ENCODE data around the gene CLEC9A.

The CLEC9A gene

GRCh38 chr12:10030446-10030845 lies at the start of gene CLEC9A:
Gene CLEC9A (plus strand): TSS chr12:10030682. CDS start chr12:10052688, 22,006 bp downstream.
- DNase-seq (ENCODE audit: low read depth) = no peak
- TF ChIP-seq MAX (IDR thresholded peaks at IDR 0.05; ENCODE audit: low read depth, low read length) (no peak), CTCF (IDR thresholded peaks at IDR 0.05; ENCODE audit: low read depth, low read length) (no peak), POLR2A (IDR thresholded peaks at IDR 0.05; ENCODE audit: extremely low read depth, insufficient read length) (no peak), MYC (IDR thresholded peaks at IDR 0.05; ENCODE audit: low read depth, low read length) (no peak)
- H3K4me3 ChIP-seq (ENCODE audit: low read depth, low read length) = no peak within 1 kb of the TSS

GRCh38 chr12:9991876-9992275 lies 38.6 kb upstream of the CLEC9A start:
- peak; percentile 19 for DNase-seq (ENCODE audit: low read depth)
- TF ChIP-seq MYC (IDR thresholded peaks at IDR 0.05; ENCODE audit: low read depth, low read length) (no peak), POLR2A (IDR thresholded peaks at IDR 0.05; ENCODE audit: extremely low read depth, insufficient read length) (no peak), MAX (IDR thresholded peaks at IDR 0.05; ENCODE audit: low read depth, low read length) (no peak), CTCF (IDR thresholded peaks at IDR 0.05; ENCODE audit: low read depth, low read length) (no peak)
- no peak overlapping the region for H3K4me3 ChIP-seq (ENCODE audit: low read depth, low read length)

- TF ChIP-seq MYC (IDR thresholded peaks at IDR 0.05; ENCODE audit: low read depth, low read length) (no peak), CTCF (IDR thresholded peaks at IDR 0.05; ENCODE audit: low read depth, low read length) (no peak), POLR2A (IDR thresholded peaks at IDR 0.05; ENCODE audit: extremely low read depth, insufficient read length) (no peak), MAX (IDR thresholded peaks at IDR 0.05; ENCODE audit: low read depth, low read length) (no peak)
- no peak overlapping the region for H3K4me3 ChIP-seq (ENCODE audit: low read depth, low read length)
- DNase-seq (ENCODE audit: low read depth) = no peak
Observed at GRCh38 chr12:9992296-9992695, 38.2 kb upstream of the CLEC9A start.

- no peak for DNase-seq (ENCODE audit: low read depth)
- no peak within 1 kb of the TSS for H3K4me3 ChIP-seq (ENCODE audit: low read depth, low read length)
- no peak for TF ChIP-seq CTCF (IDR thresholded peaks at IDR 0.05; ENCODE audit: low read depth, low read length)
- no peak for TF ChIP-seq MAX (IDR thresholded peaks at IDR 0.05; ENCODE audit: low read depth, low read length)
- no peak for TF ChIP-seq POLR2A (IDR thresholded peaks at IDR 0.05; ENCODE audit: extremely low read depth, insufficient read length)
- no peak for TF ChIP-seq MYC (IDR thresholded peaks at IDR 0.05; ENCODE audit: low read depth, low read length)
Observed at GRCh38 chr12:9999016-9999415, 31.5 kb upstream of the CLEC9A start, which contains the start of gene CLEC1B. Gene CLEC1B (minus strand): TSS chr12:9999121. CDS start chr12:9999100, 21 bp downstream.

GRCh38 chr12:10001171-10001776 lies 29.2 kb upstream of the CLEC9A start:
- no peak for DNase-seq (ENCODE audit: low read depth)
- no peak for TF ChIP-seq CTCF (IDR thresholded peaks at IDR 0.05; ENCODE audit: low read depth, low read length)
- TF ChIP-seq MAX (IDR thresholded peaks at IDR 0.05; ENCODE audit: low read depth, low read length) = no peak
- no peak for TF ChIP-seq POLR2A (IDR thresholded peaks at IDR 0.05; ENCODE audit: extremely low read depth, insufficient read length)
- no peak for TF ChIP-seq MYC (IDR thresholded peaks at IDR 0.05; ENCODE audit: low read depth, low read length)
- no peak overlapping the region for H3K4me3 ChIP-seq (ENCODE audit: low read depth, low read length)
